ENCODE results near the gene SERPINB13. TPM values are rescaled to one million over a fixed set of nuclear protein-coding genes. Genes with fewer than 3 reads are reported as not detected.
"Not testable (repeated sequence)": the region's sequence is repeated elsewhere in the genome, so short reads cannot be mapped to it uniquely, and the experiment has no call there.

The SERPINB13 gene
- polyA plus RNA-seq, 4 donors, result not detected

DNA sequence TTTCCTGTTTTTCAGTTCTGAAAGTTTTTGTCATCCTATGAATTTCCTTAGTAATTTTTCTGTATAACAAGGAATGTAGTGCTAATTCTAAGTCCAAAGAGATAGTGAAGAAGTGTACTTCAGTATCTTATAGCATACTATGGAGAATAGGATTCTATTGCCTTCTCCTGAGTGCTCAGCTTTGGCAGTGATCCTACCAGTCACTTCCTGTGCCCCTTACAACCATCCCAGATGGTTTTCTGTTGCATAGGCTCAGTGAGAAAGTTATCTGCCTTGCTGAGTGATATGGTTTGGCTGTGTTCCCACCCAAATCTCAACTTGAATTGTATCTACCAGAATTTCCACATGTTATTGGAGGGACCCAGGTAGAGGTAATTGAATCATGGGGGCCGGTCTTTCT lies 57.6 kb downstream of the SERPINB13 start:
- H3K27ac ChIP-seq (ENCODE audit: low read depth in 1 of 3, low read length in 2 of 3); H3K4me1 ChIP-seq (ENCODE audit: control insufficient read depth in 3 of 3, insufficient read depth in 2 of 3, low read depth in 1 of 3, low read length in 2 of 3); H3K9me3 ChIP-seq (ENCODE audit: control insufficient read depth in 2 of 2, insufficient read depth in 1 of 2, low read depth in 1 of 2, low read length in 1 of 2); H3K36me3 ChIP-seq (ENCODE audit: control insufficient read depth in 3 of 3, insufficient read depth in 2 of 3, low read depth in 1 of 3, low read length in 3 of 3); DNase-seq; H3K27me3 ChIP-seq (ENCODE audit: control insufficient read depth in 3 of 3, insufficient read depth in 3 of 3, low read length in 3 of 3); H3K4me3 ChIP-seq (ENCODE audit: low read depth in 1 of 3, low read length in 3 of 3); FAIRE-seq: not testable (repeated sequence)
- WGBS, 3 donors, result 50 to 95% (median 88%) methylated on average over 1 of the region's 1 CpG

DNA sequence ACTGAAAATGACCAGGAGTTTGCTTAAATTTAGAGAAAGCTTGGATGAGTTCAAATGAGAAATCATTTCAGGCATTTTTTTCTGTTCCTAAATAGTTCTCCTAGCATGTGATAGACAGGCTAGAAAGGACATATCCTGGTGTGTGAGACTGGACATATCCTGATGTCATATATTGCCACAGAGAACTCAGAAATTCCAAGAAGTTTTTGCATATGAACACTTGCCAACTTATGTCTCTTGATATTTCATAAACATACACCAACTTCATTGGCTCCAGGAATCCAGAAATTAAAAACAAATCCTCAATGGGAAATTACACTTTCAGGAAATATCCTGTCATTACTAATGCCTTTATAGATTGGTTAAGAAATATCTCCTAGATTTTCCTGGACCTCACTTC lies 59.8 kb downstream of the SERPINB13 start:
- Histone ChIP-seq H3K9me3 (ENCODE audit: control insufficient read depth in 2 of 2, insufficient read depth in 1 of 2, low read depth in 1 of 2, low read length in 1 of 2) (no peaks in the 10 kb centered on the region), H3K4me1 (ENCODE audit: control insufficient read depth in 3 of 3, insufficient read depth in 2 of 3, low read depth in 1 of 3, low read length in 2 of 3) (no peaks in the 10 kb centered on the region), H3K36me3 (ENCODE audit: control insufficient read depth in 3 of 3, insufficient read depth in 2 of 3, low read depth in 1 of 3, low read length in 3 of 3) (no peaks in the 10 kb centered on the region), H3K27ac (ENCODE audit: low read depth in 1 of 3, low read length in 2 of 3) (no peak overlapping the region), H3K4me3 (ENCODE audit: low read depth in 1 of 3, low read length in 3 of 3) (no peak overlapping the region), H3K27me3 (ENCODE audit: control insufficient read depth in 3 of 3, insufficient read depth in 3 of 3, low read length in 3 of 3) (no peaks in the 10 kb centered on the region)
- no peak for FAIRE-seq
- no peak for DNase-seq

DNA sequence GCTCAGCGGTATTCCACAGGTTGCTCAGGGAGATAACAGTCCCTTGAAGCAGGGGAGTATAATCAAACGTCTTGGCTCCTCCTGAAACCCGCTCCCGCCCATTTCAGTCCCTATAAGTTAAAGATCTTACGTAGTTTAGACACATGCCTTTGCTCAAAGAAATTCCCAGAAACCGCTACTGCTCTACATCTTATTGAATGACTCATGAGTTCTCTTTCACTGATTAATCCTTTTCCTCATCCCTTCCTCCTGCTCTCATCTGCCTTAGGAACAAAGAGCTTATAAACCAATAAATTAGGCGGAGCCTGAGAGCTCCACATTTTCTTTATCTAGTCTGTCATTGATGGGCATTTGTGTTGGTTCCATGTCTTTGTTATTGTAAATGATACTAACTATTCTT lies 61.1 kb downstream of the SERPINB13 start:
- Histone ChIP-seq H3K4me3 (ENCODE audit: low read depth in 1 of 3, low read length in 3 of 3) (no peak overlapping the region), H3K27ac (ENCODE audit: low read depth in 1 of 3, low read length in 2 of 3) (no peak overlapping the region), H3K9me3 (ENCODE audit: control insufficient read depth in 2 of 2, insufficient read depth in 1 of 2, low read depth in 1 of 2, low read length in 1 of 2) (no peaks in the 10 kb centered on the region), H3K27me3 (ENCODE audit: control insufficient read depth in 3 of 3, insufficient read depth in 3 of 3, low read length in 3 of 3) (no peaks in the 10 kb centered on the region), H3K36me3 (ENCODE audit: control insufficient read depth in 3 of 3, insufficient read depth in 2 of 3, low read depth in 1 of 3, low read length in 3 of 3) (no peaks in the 10 kb centered on the region), H3K4me1 (ENCODE audit: control insufficient read depth in 3 of 3, insufficient read depth in 2 of 3, low read depth in 1 of 3, low read length in 2 of 3) (no peaks in the 10 kb centered on the region)
- no peak for DNase-seq
- WGBS, 3 donors, result 65 to 70% (median 68%) methylated on average over 7 of the region's 7 CpGs
- FAIRE-seq, result no peak

Other genes starting within 250 kb of the SERPINB13 start
- 10 to 100 TPM in 2 of 4 donors, 1 to 10 TPM in 2; 5.8 to 40.6 (median 16.2) TPM for gene KDSR, start 220.1 kb upstream of the SERPINB13 start, polyA plus RNA-seq
- 10 to 100 TPM; 27.2 to 61.7 (median 33.7) TPM for gene VPS4B, start 164.9 kb upstream of the SERPINB13 start, polyA plus RNA-seq
- 10 to 100 TPM in 2 of 4 donors, 1 to 10 TPM in 1, under 1 TPM in 1; 0.22 to 13.2 (median 6.8) TPM for gene SERPINB5, start 110.4 kb upstream of the SERPINB13 start, polyA plus RNA-seq
- not detected for gene SERPINB12, start 45.0 kb upstream of the SERPINB13 start, polyA plus RNA-seq
- not detected for gene SERPINB4, start 56.9 kb downstream of the SERPINB13 start, polyA plus RNA-seq
- under 1 TPM in 2 of 4 donors, not detected in 2; 0.06 to 0.81 TPM for gene SERPINB3, start 74.5 kb downstream of the SERPINB13 start, polyA plus RNA-seq
- not detected for gene SERPINB11, start 115.6 kb downstream of the SERPINB13 start, polyA plus RNA-seq
- gene SERPINB7, start 188.1 kb downstream of the SERPINB13 start, polyA plus RNA-seq, result not detected

Data from small intestine (tissue), 7 donors.